Sigmoid colon (tissue), 7 donors: ENCODE data around the gene BCL2L13. TPM values are rescaled to one million over a fixed set of nuclear protein-coding genes. Genes with fewer than 3 reads are reported as not detected.

Source experiments
- DNase-seq: peaks from one replicate; pipeline ENCODE4 v3.0.0-alpha.2; 2019
- H3K27ac ChIP-seq, 4 donors: fragments of 200-600 bp; sonication (generic); one replicate each; pipeline ENCODE4 v1.5.1; 2016 to 2019; ENCODE audit warnings: mild to moderate bottlenecking in 1 of 4
- H3K27me3 ChIP-seq, 3 donors: fragments of 200-600 bp; sonication (generic); one replicate each; pipeline ENCODE4 v1.5.1; 2019; ENCODE audit warnings: mild to moderate bottlenecking in 1 of 3
- H3K36me3 ChIP-seq, 4 donors: fragments of 200-600 bp; sonication (generic); one replicate each; pipeline ENCODE4 v1.5.1; 2016 to 2019
- H3K4me1 ChIP-seq, 4 donors: fragments of 200-600 bp; sonication (generic); one replicate each; pipeline ENCODE4 v1.5.1; 2017 to 2019
- H3K4me3 ChIP-seq, 4 donors: fragments of 200-600 bp; sonication (generic); one replicate each; pipeline ENCODE4 v1.5.1; 2017 to 2019; ENCODE audit warnings: mild to moderate bottlenecking in 2 of 4, moderate library complexity in 1 of 4
- H3K9me3 ChIP-seq, 4 donors: fragments of 200-600 bp in 3 of 4; sonication (generic) in 3 of 4; one replicate each; pipeline versions ENCODE4 v1.5.1 to v1.6.1; 2013 to 2019
- EP300 ChIP-seq, 4 donors: sonication (generic); formaldehyde crosslinking; IDR thresholded peaks; one replicate each; pipeline ENCODE4 v1.6.1; 2017; ENCODE audit warnings: antibody characterized with exemption in 4 of 4
- POLR2A ChIP-seq, 2 donors: fragments of 450-650 bp; IDR thresholded peaks; one replicate each; pipeline ENCODE4 v1.6.1; 2016; ENCODE audit warnings: antibody characterized with exemption in 2 of 2, mild to moderate bottlenecking in 2 of 2, moderate library complexity in 2 of 2
- POLR2AphosphoS5 ChIP-seq, 4 donors: sonication (generic); formaldehyde crosslinking; IDR thresholded peaks; one replicate each; pipeline ENCODE4 v1.6.1; 2017; ENCODE audit warnings: antibody characterized with exemption in 4 of 4
- WGBS, 2 donors: extraction: QIAGEN DNeasy Blood & Tissue Kit; methylation state at CpG; one replicate each; pipeline ENCODE4 v1.1.7; 2013; 5-methylcytosine and 5-hydroxymethylcytosine counted together
- intact Hi-C: fragments of 100-400 bp; cut with DNase I; formaldehyde crosslinking; loops from one replicate; pipeline ENCODE4 v1.15.1; 2023
- polyA plus RNA-seq, 3 donors: library from polyadenylated mRNA; stranded (reverse); fragments of 200-250 nt; gene quantifications; one replicate each; pipeline ENCODE4 v1.2.3, GENCODE V29; 2013
- total RNA-seq, 4 donors: library from RNA; depleted of rRNA; stranded (reverse); fragments of >200 nt; gene quantifications; one replicate each; pipeline ENCODE4 v1.1.0, GENCODE V29; 2016
- TF ChIP-seq, protein P1 (sequence below), 4 experiments: fragments of 450-650 bp in 3 of 4; fragments of 200-600 bp in 1 of 4; IDR thresholded peaks; one replicate each; pipeline ENCODE4 v1.5.1; 2016 to 2019; ENCODE audit warnings: antibody characterized with exemption in 4 of 4, mild to moderate bottlenecking in 3 of 4, moderate library complexity in 2 of 4
- donor health status: healthy with polysubstance abuse.
- donor health status: Bipolar disorder and iron deficiency.
- donor health status: healthy.

BCL2L13 gene
- total and polyA plus RNA-seq, 7 donors = 29.4 to 68.1 (median 59.2) TPM

DNA sequence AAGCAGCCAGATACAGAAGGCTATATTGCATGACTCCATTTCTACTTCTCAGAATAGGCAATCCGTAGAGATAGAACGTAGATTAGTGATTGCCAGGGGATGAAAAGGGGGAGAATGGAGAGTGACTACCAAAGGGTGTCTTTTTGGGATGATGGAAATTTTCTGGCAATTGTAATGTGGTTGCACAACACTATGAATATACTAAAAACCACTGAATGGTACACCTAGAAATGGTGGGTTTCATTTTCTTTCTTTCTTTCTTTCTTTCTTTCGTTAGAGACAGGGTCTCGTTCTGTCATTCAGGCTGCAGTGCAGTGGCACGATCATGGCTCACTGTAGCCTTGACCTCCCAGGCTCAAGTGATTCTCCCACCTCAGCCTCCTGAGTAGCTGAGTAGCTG lies 81.4 kb downstream of the BCL2L13 start:
- Histone ChIP-seq H3K27me3 (no peaks in the 10 kb centered on the region), H3K27ac (no peak overlapping the region), H3K9me3 (no peaks in the 10 kb centered on the region), H3K4me1 (peaks cover 0 to 29% (median 15%) of the 10 kb centered on the region in 4 donors), H3K36me3 (no peaks in the 10 kb centered on the region), H3K4me3 (no peak overlapping the region)
- no peak for TF ChIP-seq POLR2AphosphoS5 (IDR thresholded peaks at IDR 0.05)
- TF ChIP-seq POLR2A (IDR thresholded peaks at IDR 0.05) = no peak
- TF ChIP-seq, protein P1, sequence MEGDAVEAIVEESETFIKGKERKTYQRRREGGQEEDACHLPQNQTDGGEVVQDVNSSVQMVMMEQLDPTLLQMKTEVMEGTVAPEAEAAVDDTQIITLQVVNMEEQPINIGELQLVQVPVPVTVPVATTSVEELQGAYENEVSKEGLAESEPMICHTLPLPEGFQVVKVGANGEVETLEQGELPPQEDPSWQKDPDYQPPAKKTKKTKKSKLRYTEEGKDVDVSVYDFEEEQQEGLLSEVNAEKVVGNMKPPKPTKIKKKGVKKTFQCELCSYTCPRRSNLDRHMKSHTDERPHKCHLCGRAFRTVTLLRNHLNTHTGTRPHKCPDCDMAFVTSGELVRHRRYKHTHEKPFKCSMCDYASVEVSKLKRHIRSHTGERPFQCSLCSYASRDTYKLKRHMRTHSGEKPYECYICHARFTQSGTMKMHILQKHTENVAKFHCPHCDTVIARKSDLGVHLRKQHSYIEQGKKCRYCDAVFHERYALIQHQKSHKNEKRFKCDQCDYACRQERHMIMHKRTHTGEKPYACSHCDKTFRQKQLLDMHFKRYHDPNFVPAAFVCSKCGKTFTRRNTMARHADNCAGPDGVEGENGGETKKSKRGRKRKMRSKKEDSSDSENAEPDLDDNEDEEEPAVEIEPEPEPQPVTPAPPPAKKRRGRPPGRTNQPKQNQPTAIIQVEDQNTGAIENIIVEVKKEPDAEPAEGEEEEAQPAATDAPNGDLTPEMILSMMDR (IDR thresholded peaks at IDR 0.05) = no peak
- no peak for TF ChIP-seq EP300 (IDR thresholded peaks at IDR 0.05)
- 96 to 98% methylated on average over 5 of the region's 5 CpGs for WGBS, 2 donors
- DNase-seq = no peak
- intact Hi-C loops = loop anchor here (5.0 kb wide), 1 partner anchor 153 kb away; no protein-coding TSS in a partner anchor

DNA sequence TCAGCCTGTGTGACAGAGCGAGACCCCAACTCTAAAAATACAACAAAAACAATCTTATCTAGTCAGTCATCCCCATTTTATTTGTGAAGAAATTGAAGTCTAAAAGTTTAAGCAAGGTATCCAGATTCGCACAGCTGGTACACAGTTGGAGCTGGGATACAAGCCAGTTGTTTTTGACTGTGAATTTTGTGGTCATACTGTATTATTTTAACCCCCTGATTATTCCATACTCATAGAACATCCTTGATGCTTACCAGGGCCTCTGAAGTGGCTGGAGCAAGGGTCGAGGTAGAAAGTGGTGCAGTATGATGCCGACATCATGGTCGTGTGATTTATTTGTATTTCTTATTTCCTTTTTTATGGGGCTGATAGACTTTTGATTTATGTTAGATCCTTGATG lies 85.7 kb downstream of the BCL2L13 start:
- Histone ChIP-seq H3K27me3 (no peaks in the 10 kb centered on the region), H3K4me1 (peaks cover 0 to 40% (median 35%) of the 10 kb centered on the region in 4 donors), H3K4me3 (no peak overlapping the region), H3K27ac (peak overlapping the region; percentile 43 to 82 (median 74)), H3K36me3 (peaks cover 7 to 28% (median 14%) of the 10 kb centered on the region in 4 donors), H3K9me3 (no peaks in the 10 kb centered on the region)
- 50 to 61% methylated on average over 5 of the region's 5 CpGs for WGBS, 2 donors
- TF ChIP-seq POLR2AphosphoS5 (IDR thresholded peaks at IDR 0.05) (no peak), POLR2A (IDR thresholded peaks at IDR 0.05) (no peak), EP300 (IDR thresholded peaks at IDR 0.05) (no peak)
- DNase-seq = no peak
- intact Hi-C loops = loop anchor here (5.0 kb wide), 1 partner anchor 157 kb away; no protein-coding TSS in a partner anchor

DNA sequence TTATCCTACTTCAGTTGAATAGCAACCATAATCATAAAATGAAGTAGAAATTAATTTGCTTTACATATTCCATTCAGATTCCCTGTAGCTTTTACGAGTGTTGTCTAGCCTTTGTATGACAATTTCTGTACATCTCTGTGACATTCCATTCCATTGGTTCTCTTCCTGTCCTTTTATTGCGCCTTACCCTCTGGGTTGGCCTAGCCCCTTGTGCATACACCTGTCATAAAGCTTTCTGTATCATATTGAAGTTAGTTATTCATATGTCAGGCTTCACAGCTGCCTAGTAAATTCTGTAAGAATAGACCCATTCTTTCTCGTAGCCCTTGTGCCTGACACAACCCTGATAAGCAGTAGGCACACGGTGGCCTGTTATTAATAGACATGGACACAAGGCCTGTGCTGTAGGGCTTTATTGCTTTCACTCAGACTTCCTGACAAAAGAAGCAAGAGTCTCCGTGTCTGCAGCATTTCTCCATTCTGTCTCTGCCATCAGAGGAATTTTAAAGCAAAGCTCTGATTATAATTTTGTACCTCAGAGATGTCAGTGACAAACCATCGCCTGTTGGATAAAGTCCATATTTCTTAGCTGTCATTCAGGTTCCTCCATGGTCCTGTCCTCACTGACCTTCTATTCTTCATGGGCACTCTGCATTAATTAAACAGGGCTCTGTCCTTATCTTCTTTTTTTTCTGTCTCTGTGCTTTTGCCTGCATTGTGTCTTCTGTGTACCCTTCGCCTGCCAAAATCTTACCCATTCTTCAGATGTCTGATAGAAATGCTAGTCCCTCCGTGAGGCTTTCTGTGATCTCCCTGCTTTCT lies 86.3 kb downstream of the BCL2L13 start:
- Histone ChIP-seq H3K9me3 (no peaks in the 10 kb centered on the region), H3K4me1 (peaks cover 0 to 40% (median 35%) of the 10 kb centered on the region in 4 donors), H3K27ac (peak overlapping the region; percentile 43 to 82 (median 74)), H3K4me3 (no peak overlapping the region), H3K36me3 (peaks cover 7 to 34% (median 16%) of the 10 kb centered on the region in 4 donors), H3K27me3 (no peaks in the 10 kb centered on the region)
- WGBS, 2 donors = 32 to 63% methylated on average over 8 of the region's 8 CpGs
- no peak for DNase-seq
- no peak for TF ChIP-seq EP300 (IDR thresholded peaks at IDR 0.05)
- intact Hi-C loops = loop anchor here (5.0 kb wide), 1 partner anchor 158 kb away; no protein-coding TSS in a partner anchor

DNA sequence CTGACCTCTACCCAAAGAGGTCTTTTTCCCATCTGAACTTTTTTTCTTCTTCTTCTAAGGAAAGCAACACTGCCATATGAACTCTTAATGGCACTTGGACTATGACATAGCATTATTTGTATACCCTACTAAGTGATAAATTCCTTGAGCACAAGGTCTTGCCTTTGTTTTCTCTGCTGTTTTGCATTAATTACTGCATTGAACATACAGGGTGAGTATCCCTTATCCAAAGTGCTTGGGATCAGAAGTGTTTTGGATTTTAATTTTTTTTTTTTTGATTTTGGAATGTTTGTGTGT lies 86.9 kb downstream of the BCL2L13 start:
- intact Hi-C loops = no loop called here
- H3K27ac ChIP-seq = peak overlapping the region; percentile 43 to 82 (median 74)
- peaks cover 0 to 40% (median 35%) of the 10 kb centered on the region in 4 donors for H3K4me1 ChIP-seq

DNA sequence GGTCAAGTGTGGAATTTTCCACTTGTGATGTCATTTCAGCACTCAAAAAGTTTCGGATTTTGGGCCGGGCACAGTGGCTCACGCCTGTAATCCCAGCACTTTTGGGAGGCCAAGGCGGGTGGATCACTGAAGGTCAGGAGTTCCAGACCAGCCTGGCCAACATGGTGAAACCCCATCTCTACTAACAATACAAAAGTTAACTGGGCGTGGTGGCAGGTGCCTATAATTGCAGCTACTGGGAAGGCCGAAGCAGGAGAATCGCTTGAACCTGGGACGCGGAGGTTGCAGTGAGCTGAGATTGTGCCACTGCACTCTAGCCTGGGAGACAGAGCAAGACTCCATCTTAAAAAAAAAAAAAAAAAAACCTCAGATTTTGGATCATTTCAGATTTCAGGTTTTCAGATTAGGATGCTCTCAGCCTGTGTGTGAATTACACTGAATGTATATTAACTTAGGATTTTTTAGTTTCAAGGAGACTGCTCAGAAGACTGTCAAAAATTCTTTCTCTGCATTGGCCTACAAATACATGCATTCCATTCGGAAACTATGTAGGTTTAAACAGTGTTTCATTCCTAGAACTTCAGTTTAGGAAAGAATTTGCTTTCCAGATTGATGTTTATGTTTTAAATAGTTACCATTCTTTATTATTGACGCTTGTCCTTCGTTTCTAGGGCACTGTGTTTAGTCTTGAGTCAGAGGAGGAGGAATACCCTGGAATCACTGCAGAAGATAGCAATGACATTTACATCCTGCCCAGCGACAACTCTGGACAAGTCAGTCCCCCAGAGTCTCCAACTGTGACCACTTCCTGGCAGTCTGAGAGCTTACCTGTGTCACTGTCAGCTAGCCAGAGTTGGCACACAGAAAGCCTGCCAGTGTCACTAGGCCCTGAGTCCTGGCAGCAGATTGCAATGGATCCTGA lies 87.7 kb downstream of the BCL2L13 start:
- Histone ChIP-seq H3K36me3 (peaks cover 7 to 48% (median 19%) of the 10 kb centered on the region in 4 donors), H3K27me3 (no peaks in the 10 kb centered on the region), H3K9me3 (no peaks in the 10 kb centered on the region), H3K27ac (peak overlapping the region; percentile 32 to 82 (median 74)), H3K4me1 (peaks cover 0 to 40% (median 35%) of the 10 kb centered on the region in 4 donors), H3K4me3 (no peak overlapping the region)
- intact Hi-C loops = no loop called here
- WGBS, 2 donors = 79 to 84% methylated on average over 13 of the region's 13 CpGs
- DNase-seq = no peak
- TF ChIP-seq EP300 (IDR thresholded peaks at IDR 0.05) (no peak), POLR2AphosphoS5 (IDR thresholded peaks at IDR 0.05) (no peak), POLR2A (IDR thresholded peaks at IDR 0.05) (no peak)
- TF ChIP-seq, protein P1 (IDR thresholded peaks at IDR 0.05) = no peak

More for the DNA sequence above, 86.9 kb downstream of the BCL2L13 start:
- H3K4me3 ChIP-seq = no peak overlapping the region
- no peak for TF ChIP-seq POLR2A (IDR thresholded peaks at IDR 0.05)
- TF ChIP-seq, protein P1 (IDR thresholded peaks at IDR 0.05) = no peak
- TF ChIP-seq POLR2AphosphoS5 (IDR thresholded peaks at IDR 0.05) = no peak
- no peak for TF ChIP-seq EP300 (IDR thresholded peaks at IDR 0.05)
- DNase-seq = no peak
- H3K36me3 ChIP-seq = peaks cover 7 to 40% (median 19%) of the 10 kb centered on the region in 4 donors
- no peaks in the 10 kb centered on the region for H3K9me3 ChIP-seq
- H3K27me3 ChIP-seq = no peaks in the 10 kb centered on the region
